ENCODE measurements around the gene LRP8. TPM values are rescaled to one million over a fixed set of nuclear protein-coding genes. Genes with fewer than 3 reads are reported as not detected.

Gene LRP8
- total and polyA plus RNA-seq, 7 donors, result 0.17 to 2.4 (median 0.94) TPM

Other genes starting within 250 kb of the LRP8 start
- gene SLC1A7, start 185.4 kb downstream of the LRP8 start, total RNA-seq, result 1 to 10 TPM in 2 of 4 donors, under 1 TPM in 2; 0.32 to 6.2 (median 0.77) TPM
- under 1 TPM; 0.04 to 0.59 (median 0.31) TPM for gene SLC1A7, start 185.4 kb downstream of the LRP8 start, polyA plus RNA-seq
- 10 to 100 TPM; 18.7 to 31.6 (median 22.2) TPM for gene CPT2, start 131.2 kb downstream of the LRP8 start, total RNA-seq
- gene CPT2, start 131.2 kb downstream of the LRP8 start, polyA plus RNA-seq, result 10 to 100 TPM in 1 of 3 donors, 1 to 10 TPM in 2; 8.1 to 16.8 (median 8.9) TPM
- gene CZIB, start 107.4 kb downstream of the LRP8 start, total RNA-seq, result 10 to 100 TPM; 50.0 to 57.3 (median 54.2) TPM
- gene CZIB, start 107.4 kb downstream of the LRP8 start, polyA plus RNA-seq, result 10 to 100 TPM; 47.8 to 70.9 (median 49.3) TPM
- 10 to 100 TPM; 15.9 to 33.6 (median 26.4) TPM for gene MAGOH, start 89.6 kb downstream of the LRP8 start, total RNA-seq
- 100 to 1,000 TPM in 1 of 3 donors, 10 to 100 TPM in 2; 47.2 to 103 (median 59.2) TPM for gene MAGOH, start 89.6 kb downstream of the LRP8 start, polyA plus RNA-seq
- gene DMRTB1, start 131.3 kb upstream of the LRP8 start, total RNA-seq, result not detected
- gene DMRTB1, start 131.3 kb upstream of the LRP8 start, polyA plus RNA-seq, result not detected

Measured in psoas muscle (tissue), 7 donors.